ENCODE data around the gene VAMP3.

VAMP3 gene

GRCh38 chr1:7813677-7814373 is 42.7 kb downstream of the VAMP3 start:
- H3K23ac ChIP-seq (ENCODE audit: low read length in 2 of 2) = no peak overlapping the region
- no peak overlapping the region for H4K8ac ChIP-seq (ENCODE audit: low read length)
- no peak for DNase-seq
- H3K9me3 ChIP-seq (ENCODE audit: control insufficient read depth, low read length) = peaks cover 18% of the 10 kb centered on the region
- no peak overlapping the region for H3K4me2 ChIP-seq (ENCODE audit: low read length, poor library complexity, severe bottlenecking)
- peaks cover 2 to 86% of the 10 kb centered on the region in 2 experiments for H3K36me3 ChIP-seq (ENCODE audit: control insufficient read depth in 1 of 2, insufficient read depth in 2 of 2, low read depth in 1 of 2, low read length in 2 of 2)
- H2BK120ac ChIP-seq (ENCODE audit: low read depth, low read length) = no peak overlapping the region
- H3K4ac ChIP-seq (ENCODE audit: low read depth in 1 of 2, low read length in 2 of 2) = no peak overlapping the region
- no peak overlapping the region for H2BK5ac ChIP-seq (ENCODE audit: low read depth, low read length, poor library complexity, severe bottlenecking)
- H2BK15ac ChIP-seq (ENCODE audit: low read depth, poor library complexity, severe bottlenecking) = no peak overlapping the region
- H3K9ac ChIP-seq (ENCODE audit: low read length) = no peak overlapping the region
- no peaks in the 10 kb centered on the region for H3K79me1 ChIP-seq (replicated peaks; ENCODE audit: low read length, poor library complexity, severe bottlenecking)
- no peak overlapping the region for H2AK5ac ChIP-seq (ENCODE audit: low read length, severe bottlenecking)
- H3K14ac ChIP-seq (ENCODE audit: low read length in 2 of 2) = no peak overlapping the region
- H3K4me1 ChIP-seq (ENCODE audit: control insufficient read depth, insufficient read depth, low read depth, low read length) = peaks cover 2% of the 10 kb centered on the region
- H3K27me3 ChIP-seq (ENCODE audit: control insufficient read depth in 1 of 2, insufficient read depth in 1 of 2, low read length in 2 of 2) = no peaks in the 10 kb centered on the region
- no peak overlapping the region for H2BK12ac ChIP-seq (ENCODE audit: low read length in 2 of 2)
- no peak overlapping the region for H3K27ac ChIP-seq (ENCODE audit: low read length, poor library complexity, severe bottlenecking)
- WGBS = 73% methylated on average over 2 of the region's 3 CpGs
- no peak overlapping the region for H4K91ac ChIP-seq (ENCODE audit: low read length)
- H3K18ac ChIP-seq (ENCODE audit: low read depth in 1 of 2, low read length in 2 of 2) = no peak overlapping the region
- no peak overlapping the region for H3K4me3 ChIP-seq (ENCODE audit: insufficient read depth in 1 of 2, low read depth in 1 of 2, low read length in 2 of 2)
- no peak overlapping the region for H2AFZ ChIP-seq (ENCODE audit: low read depth, low read length)

- no peak overlapping the region for H2BK5ac ChIP-seq (ENCODE audit: low read depth, low read length, poor library complexity, severe bottlenecking)
- H3K4me2 ChIP-seq (ENCODE audit: low read length, poor library complexity, severe bottlenecking) = no peak overlapping the region
- no peaks in the 10 kb centered on the region for H3K9me3 ChIP-seq (ENCODE audit: control insufficient read depth, low read length)
- no peaks in the 10 kb centered on the region for H3K79me1 ChIP-seq (replicated peaks; ENCODE audit: low read length, poor library complexity, severe bottlenecking)
- H3K9ac ChIP-seq (ENCODE audit: low read length) = no peak overlapping the region
- H3K36me3 ChIP-seq (ENCODE audit: control insufficient read depth in 1 of 2, insufficient read depth in 2 of 2, low read depth in 1 of 2, low read length in 2 of 2) = peaks cover 3 to 93% of the 10 kb centered on the region in 2 experiments
- no peak overlapping the region for H2AFZ ChIP-seq (ENCODE audit: low read depth, low read length)
- no peak overlapping the region for H3K14ac ChIP-seq (ENCODE audit: low read length in 2 of 2)
- no peak overlapping the region for H3K27ac ChIP-seq (ENCODE audit: low read length, poor library complexity, severe bottlenecking)
- no peak for DNase-seq
- H3K18ac ChIP-seq (ENCODE audit: low read depth in 1 of 2, low read length in 2 of 2) = no peak overlapping the region
- H3K4me3 ChIP-seq (ENCODE audit: insufficient read depth in 1 of 2, low read depth in 1 of 2, low read length in 2 of 2) = no peak overlapping the region
- H3K27me3 ChIP-seq (ENCODE audit: control insufficient read depth in 1 of 2, insufficient read depth in 1 of 2, low read length in 2 of 2) = no peaks in the 10 kb centered on the region
- no peak overlapping the region for H4K8ac ChIP-seq (ENCODE audit: low read length)
- H3K23ac ChIP-seq (ENCODE audit: low read length in 2 of 2) = no peak overlapping the region
- H3K4ac ChIP-seq (ENCODE audit: low read depth in 1 of 2, low read length in 2 of 2) = no peak overlapping the region
- H2BK15ac ChIP-seq (ENCODE audit: low read depth, poor library complexity, severe bottlenecking) = no peak overlapping the region
- no peak overlapping the region for H2BK120ac ChIP-seq (ENCODE audit: low read depth, low read length)
- no peak overlapping the region for H2BK12ac ChIP-seq (ENCODE audit: low read length in 2 of 2)
- no peak overlapping the region for H4K91ac ChIP-seq (ENCODE audit: low read length)
- H2AK5ac ChIP-seq (ENCODE audit: low read length, severe bottlenecking) = no peak overlapping the region
- no peaks in the 10 kb centered on the region for H3K4me1 ChIP-seq (ENCODE audit: control insufficient read depth, insufficient read depth, low read depth, low read length)
- WGBS = 92% methylated on average over 2 of the region's 3 CpGs
Observed at GRCh38 chr1:7821282-7821681, 50.2 kb downstream of the VAMP3 start.

- Histone ChIP-seq H3K27ac (ENCODE audit: low read length, poor library complexity, severe bottlenecking) (no peak overlapping the region), H4K91ac (ENCODE audit: low read length) (no peak overlapping the region), H2AFZ (ENCODE audit: low read depth, low read length) (no peak overlapping the region), H3K4ac (ENCODE audit: low read depth in 1 of 2, low read length in 2 of 2) (no peak overlapping the region), H3K9me3 (ENCODE audit: control insufficient read depth, low read length) (no peaks in the 10 kb centered on the region), H2BK5ac (ENCODE audit: low read depth, low read length, poor library complexity, severe bottlenecking) (no peak overlapping the region), H2BK15ac (ENCODE audit: low read depth, poor library complexity, severe bottlenecking) (no peak overlapping the region), H3K14ac (ENCODE audit: low read length in 2 of 2) (peak overlapping the region in 1 of 2 experiments; percentile 36), H3K23ac (ENCODE audit: low read length in 2 of 2) (no peak overlapping the region), H3K9ac (ENCODE audit: low read length) (no peak overlapping the region), H3K36me3 (ENCODE audit: control insufficient read depth in 1 of 2, insufficient read depth in 2 of 2, low read depth in 1 of 2, low read length in 2 of 2) (peaks cover 11 to 93% of the 10 kb centered on the region in 2 experiments), H3K27me3 (ENCODE audit: control insufficient read depth in 1 of 2, insufficient read depth in 1 of 2, low read length in 2 of 2) (no peaks in the 10 kb centered on the region), H3K18ac (ENCODE audit: low read depth in 1 of 2, low read length in 2 of 2) (no peak overlapping the region), H3K4me1 (ENCODE audit: control insufficient read depth, insufficient read depth, low read depth, low read length) (no peaks in the 10 kb centered on the region), H2BK12ac (ENCODE audit: low read length in 2 of 2) (no peak overlapping the region), H3K4me2 (ENCODE audit: low read length, poor library complexity, severe bottlenecking) (no peak overlapping the region), H3K4me3 (ENCODE audit: insufficient read depth in 1 of 2, low read depth in 1 of 2, low read length in 2 of 2) (no peak overlapping the region), H4K8ac (ENCODE audit: low read length) (no peak overlapping the region), H2AK5ac (ENCODE audit: low read length, severe bottlenecking) (no peak overlapping the region), H2BK120ac (ENCODE audit: low read depth, low read length) (no peak overlapping the region), H3K79me1 (replicated peaks; ENCODE audit: low read length, poor library complexity, severe bottlenecking) (no peaks in the 10 kb centered on the region)
- no peak for DNase-seq
- 95% methylated on average over 6 of the region's 8 CpGs for WGBS
Observed at GRCh38 chr1:7824701-7825100, 53.6 kb downstream of the VAMP3 start.

- Histone ChIP-seq H2BK15ac (ENCODE audit: low read depth, poor library complexity, severe bottlenecking) (no peak overlapping the region), H4K91ac (ENCODE audit: low read length) (no peak overlapping the region), H3K27ac (ENCODE audit: low read length, poor library complexity, severe bottlenecking) (no peak overlapping the region), H3K27me3 (ENCODE audit: control insufficient read depth in 1 of 2, insufficient read depth in 1 of 2, low read length in 2 of 2) (no peaks in the 10 kb centered on the region), H2AK5ac (ENCODE audit: low read length, severe bottlenecking) (no peak overlapping the region), H2BK12ac (ENCODE audit: low read length in 2 of 2) (no peak overlapping the region), H3K9me3 (ENCODE audit: control insufficient read depth, low read length) (no peaks in the 10 kb centered on the region), H4K8ac (ENCODE audit: low read length) (no peak overlapping the region), H2AFZ (ENCODE audit: low read depth, low read length) (no peak overlapping the region), H3K14ac (ENCODE audit: low read length in 2 of 2) (no peak overlapping the region), H3K36me3 (ENCODE audit: control insufficient read depth in 1 of 2, insufficient read depth in 2 of 2, low read depth in 1 of 2, low read length in 2 of 2) (peaks cover 11 to 93% of the 10 kb centered on the region in 2 experiments), H3K23ac (ENCODE audit: low read length in 2 of 2) (no peak overlapping the region), H3K4me2 (ENCODE audit: low read length, poor library complexity, severe bottlenecking) (no peak overlapping the region), H3K9ac (ENCODE audit: low read length) (no peak overlapping the region), H3K79me1 (replicated peaks; ENCODE audit: low read length, poor library complexity, severe bottlenecking) (no peaks in the 10 kb centered on the region), H3K18ac (ENCODE audit: low read depth in 1 of 2, low read length in 2 of 2) (no peak overlapping the region), H3K4ac (ENCODE audit: low read depth in 1 of 2, low read length in 2 of 2) (no peak overlapping the region), H2BK5ac (ENCODE audit: low read depth, low read length, poor library complexity, severe bottlenecking) (no peak overlapping the region), H3K4me1 (ENCODE audit: control insufficient read depth, insufficient read depth, low read depth, low read length) (no peaks in the 10 kb centered on the region), H2BK120ac (ENCODE audit: low read depth, low read length) (no peak overlapping the region), H3K4me3 (ENCODE audit: insufficient read depth in 1 of 2, low read depth in 1 of 2, low read length in 2 of 2) (no peak overlapping the region)
- WGBS = 94% methylated on average over 4 of the region's 7 CpGs
- DNase-seq = no peak
Observed at GRCh38 chr1:7826363-7826762, 55.3 kb downstream of the VAMP3 start.
